PC-3 (cell line): Measurements from ENCODE around the gene GFM1.

Source experiments
- CTCF ChIP-seq: fragments of 300-600 bp; sonication (generic); conservative IDR thresholded peaks from 2 replicates; pipeline ENCODE4 v1.5.1; 2017; ENCODE audit warnings: antibody characterized with exemption, low read depth, mild to moderate bottlenecking, low read length
- EZH2 ChIP-seq: fragments of 300-600 bp; sonication (generic); IDR thresholded peaks from one replicate; pipeline ENCODE4 v1.6.1; 2017; ENCODE audit warnings: antibody characterized with exemption, mild to moderate bottlenecking, low read length; ENCODE audit not compliant: unreplicated experiment
- EZH2phosphoT487 ChIP-seq: fragments of 300-600 bp; sonication (generic); IDR thresholded peaks from 2 replicates; pipeline ENCODE4 v1.6.1; 2018; ENCODE audit warnings: mild to moderate bottlenecking, antibody characterized with exemption, low read length, borderline replicate concordance

GRCh38 chr3:158652463-158652862, 8.1 kb downstream of the GFM1 start:
- no peak for TF ChIP-seq CTCF
- no peak for TF ChIP-seq EZH2
- TF ChIP-seq EZH2phosphoT487: no peak
